Measurements from ENCODE around the gene WDR75. TPM values are rescaled to one million over a fixed set of nuclear protein-coding genes. Genes with fewer than 3 reads are reported as not detected.

WDR75 gene
- total and polyA plus RNA-seq, 9 of the 15 experiments (the other 6 are each of a cell fraction or from before 2014, with no cell fraction given), result 50.9 to 111 (median 76.4) TPM

- TF ChIP-seq ZNF318 (IDR thresholded peaks at IDR 0.05; ENCODE audit: borderline replicate concordance in 1 of 2, low read depth in 1 of 2) (no peak), HMGN3 (IDR thresholded peaks at IDR 0.05; ENCODE audit: borderline replicate concordance, extremely low read depth, insufficient read length, low read depth, low read length) (no peak), BMI1 (IDR thresholded peaks at IDR 0.05; ENCODE audit: low read length) (no peak), ETS1 (conservative IDR thresholded peaks at IDR 0.05; ENCODE audit: control insufficient read depth, low read depth, low read length) (no peak), DNMT1 (IDR thresholded peaks at IDR 0.05) (no peak), SOX6 (IDR thresholded peaks at IDR 0.05) (peak; percentile 68), ZBTB33 (CRISPR knock-in tag; IDR thresholded peaks at IDR 0.05) (no peak), CBX3 (IDR thresholded peaks at IDR 0.05; ENCODE audit: borderline replicate concordance in 1 of 2, low read length in 2 of 2) (peak in 1 of 2 experiments; percentile 57; a peak in 1 of 3 replicates), DDX20 (tag; IDR thresholded peaks at IDR 0.05; ENCODE audit: low read depth) (no peak), MTA1 (IDR thresholded peaks at IDR 0.05; ENCODE audit: borderline replicate concordance) (0 out of 2 replicates have a peak, but pooled peaks have one; percentile 30), ZNF511 (CRISPR knock-in tag; IDR thresholded peaks at IDR 0.05) (no peak)
These were observed 75.3 kb downstream of the WDR75 start (continued) for GRCh38 chr2:189516546-189516945.
